GM23338 (cell line): ENCODE measurements around the gene TBCEL. TPM values are rescaled to one million over a fixed set of nuclear protein-coding genes. Genes with fewer than 3 reads are reported as not detected.
A peak's percentile ranks its signal among the peaks of the same experiment; 100 is the strongest.

ENCODE experiments used
- ATAC-seq: fragments of 200-7000 bp; cut with Tn5 transposase; 3 replicates; pipeline ENCODE4 v1.9.1; 2020
- DNase-seq: peaks from one replicate; pipeline ENCODE4 v3.0.0-alpha.2; 2015; ENCODE audit warnings: low spot score
- H2AFZ ChIP-seq: fragments of 200-600 bp; sonication (generic); 2 replicates; pipeline ENCODE4 v1.8.0; 2016; ENCODE audit warnings: antibody characterized with exemption, mild to moderate bottlenecking, moderate library complexity
- H3F3A ChIP-seq: fragments of 200-600 bp; sonication (generic); replicated peaks from 2 replicates; pipeline ENCODE4 v1.8.0; 2017; ENCODE audit warnings: antibody characterized with exemption, mixed run types, low read depth
- H3K27ac ChIP-seq: fragments of 200-600 bp; sonication (generic); 2 replicates; pipeline ENCODE4 v1.6.1; 2016; ENCODE audit warnings: low read depth
- H3K27me3 ChIP-seq: fragments of 200-600 bp; sonication (generic); 2 replicates; pipeline ENCODE4 v1.8.0; 2016; ENCODE audit warnings: mild to moderate bottlenecking, mixed run types, moderate library complexity; ENCODE audit not compliant: insufficient read depth
- H3K36me3 ChIP-seq: fragments of 200-600 bp; sonication (generic); 2 replicates; pipeline ENCODE4 v1.8.0; 2016; ENCODE audit warnings: mild to moderate bottlenecking; ENCODE audit not compliant: insufficient read depth
- H3K4me1 ChIP-seq: fragments of 200-600 bp; sonication (generic); 2 replicates; pipeline ENCODE4 v1.8.0; 2016; ENCODE audit warnings: mild to moderate bottlenecking, moderate library complexity; ENCODE audit not compliant: insufficient read depth
- H3K4me2 ChIP-seq: fragments of 200-600 bp; sonication (generic); 2 replicates; pipeline ENCODE4 v1.7.1; 2017; ENCODE audit warnings: mixed run types
- H3K4me3 ChIP-seq: fragments of 200-600 bp; sonication (generic); 2 replicates; pipeline ENCODE4 v1.6.1; 2016; ENCODE audit warnings: mixed run types
- H3K79me2 ChIP-seq: fragments of 200-600 bp; sonication (generic); replicated peaks from 2 replicates; pipeline ENCODE4 v1.8.0; 2017; ENCODE audit warnings: mild to moderate bottlenecking; ENCODE audit not compliant: insufficient read depth
- H3K9me2 ChIP-seq: fragments of 200-600 bp; sonication (generic); 2 replicates; pipeline ENCODE4 v1.8.0; 2017; ENCODE audit not compliant: insufficient read depth
- H4K20me1 ChIP-seq: fragments of 200-600 bp; sonication (generic); replicated peaks from 2 replicates; pipeline ENCODE4 v1.8.0; 2017; ENCODE audit warnings: mild to moderate bottlenecking; ENCODE audit not compliant: insufficient read depth
- H3K27ac Mint-ChIP-seq: 2 replicates; pipeline ENCODE4 v1.8.0; 2020; ENCODE audit warnings: inconsistent platforms, mild to moderate bottlenecking, moderate library complexity, mixed read lengths
- H3K27me3 Mint-ChIP-seq: 3 replicates; pipeline ENCODE4 v1.8.0; 2022; ENCODE audit warnings: low read depth, mild to moderate bottlenecking, moderate library complexity, mixed read lengths, inconsistent platforms; ENCODE audit not compliant: insufficient read depth, poor library complexity
- H3K36me3 Mint-ChIP-seq: 3 replicates; pipeline ENCODE4 v1.8.0; 2021; ENCODE audit warnings: low read depth, mild to moderate bottlenecking, inconsistent platforms, moderate library complexity, mixed read lengths
- H3K4me1 Mint-ChIP-seq: 3 replicates; pipeline ENCODE4 v1.8.0; 2020; ENCODE audit warnings: mild to moderate bottlenecking, inconsistent platforms, mixed read lengths
- H3K4me3 Mint-ChIP-seq: 3 replicates; pipeline ENCODE4 v1.8.0; 2021; ENCODE audit warnings: moderate library complexity, mild to moderate bottlenecking, inconsistent platforms, mixed read lengths
- H3K9me3 Mint-ChIP-seq: 3 replicates; pipeline ENCODE4 v1.8.0; 2020; ENCODE audit warnings: moderate library complexity, mild to moderate bottlenecking, inconsistent platforms, mixed read lengths
- EZH2 ChIP-seq: fragments of 200-600 bp; sonication (generic); IDR thresholded peaks from one replicate; pipeline ENCODE4 v1.8.0; 2017; ENCODE audit warnings: antibody characterized with exemption, mild to moderate bottlenecking, low read depth; ENCODE audit not compliant: unreplicated experiment
- EZH2phosphoT487 ChIP-seq: fragments of 200-600 bp; sonication (generic); IDR thresholded peaks from one replicate; pipeline ENCODE4 v1.8.1; 2018; ENCODE audit warnings: antibody characterized with exemption; ENCODE audit not compliant: unreplicated experiment
- JUNB ChIP-seq: IDR thresholded peaks from one replicate; pipeline ENCODE4 v1.6.1; 2016; ENCODE audit warnings: antibody characterized with exemption; ENCODE audit not compliant: unreplicated experiment
- POLR2AphosphoS5 ChIP-seq: IDR thresholded peaks from 2 replicates; pipeline ENCODE4 v1.6.1; 2016; ENCODE audit warnings: antibody characterized with exemption, low read depth
- STAT1 ChIP-seq: IDR thresholded peaks from one replicate; pipeline ENCODE4 v1.6.1; 2016; ENCODE audit warnings: antibody characterized with exemption; ENCODE audit not compliant: unreplicated experiment
- ZNF331 ChIP-seq: fragments of 250-450 bp; sonication (Bioruptor Pico); IDR thresholded peaks from 2 replicates; pipeline ENCODE4 v1.5.0; 2020; ENCODE audit warnings: low read depth, mild to moderate bottlenecking, moderate library complexity
- polyA plus RNA-seq: library from polyadenylated mRNA; unstranded; fragments of >200 nt; fragmentation: Nextera tagmentation; extraction: Ambion mirVana; gene quantifications from 2 replicates; pipeline ENCODE4 v1.2.1, GENCODE V29; 2016
- total RNA-seq: library from RNA; depleted of rRNA; stranded (reverse); fragments of >200 nt; shearing (Covaris generic); gene quantifications from 2 replicates; pipeline ENCODE4 v1.2.3, GENCODE V29; 2014
- TF ChIP-seq, protein P1 (sequence below), 2 experiments: fragments of 200-600 bp in 1 of 2; sonication (generic) in 1 of 2; conservative IDR thresholded peaks; 2 replicates each; pipeline versions ENCODE4 v1.5.1 to v1.6.1; 2016 to 2017; ENCODE audit warnings: antibody characterized with exemption in 2 of 2, low read depth in 2 of 2, mild to moderate bottlenecking in 2 of 2, moderate library complexity in 1 of 2
- TF ChIP-seq, protein P2 (sequence below): fragments of 250-450 bp; sonication (Bioruptor Pico); IDR thresholded peaks from 2 replicates; pipeline ENCODE4 v1.5.0; 2020; ENCODE audit warnings: mild to moderate bottlenecking, moderate library complexity

Gene TBCEL
- total and polyA plus RNA-seq, 2 experiments from 2014 or later: 5.4 to 16.2 TPM

DNA sequence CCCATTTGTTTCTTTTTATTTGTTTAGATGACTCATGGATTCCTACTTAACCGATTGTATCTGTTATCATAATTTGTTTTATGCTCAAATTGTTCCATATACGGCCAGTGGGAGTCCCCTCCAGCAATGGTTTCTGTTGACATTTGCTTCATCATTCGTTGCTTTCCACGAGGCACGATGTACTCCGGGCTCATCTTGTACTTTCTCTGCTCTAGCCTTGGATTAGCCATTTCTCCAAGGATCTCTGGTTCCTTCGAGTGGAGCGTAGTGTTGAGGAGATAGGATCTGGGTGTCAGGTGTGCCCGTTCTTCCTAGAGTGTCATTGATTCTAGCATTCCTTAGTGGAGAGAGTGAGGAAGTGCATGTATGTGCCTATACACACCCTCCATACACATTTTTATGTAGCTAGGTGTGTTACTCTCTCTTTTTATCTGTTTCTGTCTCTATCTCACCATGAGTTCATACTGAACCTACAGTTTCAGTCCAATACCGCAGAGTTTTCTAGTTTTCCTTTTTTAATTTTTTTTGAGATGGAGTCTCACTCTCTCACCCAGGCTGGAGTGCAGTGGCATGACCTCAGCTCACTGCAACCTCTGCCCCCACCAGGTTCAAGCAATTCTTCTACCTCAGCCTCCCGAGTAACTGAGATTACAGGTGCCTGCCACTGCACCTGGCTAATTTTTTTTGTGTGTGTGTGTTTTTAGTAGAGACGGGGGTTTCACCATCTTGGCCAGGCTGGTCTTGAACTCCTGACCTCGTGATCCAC, 108.5 kb downstream of the TBCEL start:
- H3K27me3 Mint-ChIP-seq: peaks cover 5% of the 10 kb centered on the region
- Histone ChIP-seq H3K4me1 (no peaks in the 10 kb centered on the region), H3K36me3 (no peaks in the 10 kb centered on the region), H3F3A (no peaks in the 10 kb centered on the region), H4K20me1 (no peaks in the 10 kb centered on the region), H3K9me2 (no peaks in the 10 kb centered on the region), H3K27ac (no peak overlapping the region), H3K4me3 (no peak overlapping the region), H3K27me3 (no peaks in the 10 kb centered on the region), H3K4me2 (no peak overlapping the region), H2AFZ (no peak overlapping the region), H3K79me2 (no peaks in the 10 kb centered on the region)
- H3K36me3 Mint-ChIP-seq: no peaks in the 10 kb centered on the region
- no peaks in the 10 kb centered on the region; the same call in 2 of the 3 replicates for H3K4me1 Mint-ChIP-seq
- peak; percentile 31; the same call in 2 of the 3 replicates for ATAC-seq
- no peak overlapping the region for H3K27ac Mint-ChIP-seq
- no peak for DNase-seq
- no peak overlapping the region for H3K4me3 Mint-ChIP-seq
- no peaks in the 10 kb centered on the region for H3K9me3 Mint-ChIP-seq
- TF ChIP-seq STAT1: no peak
- TF ChIP-seq, protein P1, sequence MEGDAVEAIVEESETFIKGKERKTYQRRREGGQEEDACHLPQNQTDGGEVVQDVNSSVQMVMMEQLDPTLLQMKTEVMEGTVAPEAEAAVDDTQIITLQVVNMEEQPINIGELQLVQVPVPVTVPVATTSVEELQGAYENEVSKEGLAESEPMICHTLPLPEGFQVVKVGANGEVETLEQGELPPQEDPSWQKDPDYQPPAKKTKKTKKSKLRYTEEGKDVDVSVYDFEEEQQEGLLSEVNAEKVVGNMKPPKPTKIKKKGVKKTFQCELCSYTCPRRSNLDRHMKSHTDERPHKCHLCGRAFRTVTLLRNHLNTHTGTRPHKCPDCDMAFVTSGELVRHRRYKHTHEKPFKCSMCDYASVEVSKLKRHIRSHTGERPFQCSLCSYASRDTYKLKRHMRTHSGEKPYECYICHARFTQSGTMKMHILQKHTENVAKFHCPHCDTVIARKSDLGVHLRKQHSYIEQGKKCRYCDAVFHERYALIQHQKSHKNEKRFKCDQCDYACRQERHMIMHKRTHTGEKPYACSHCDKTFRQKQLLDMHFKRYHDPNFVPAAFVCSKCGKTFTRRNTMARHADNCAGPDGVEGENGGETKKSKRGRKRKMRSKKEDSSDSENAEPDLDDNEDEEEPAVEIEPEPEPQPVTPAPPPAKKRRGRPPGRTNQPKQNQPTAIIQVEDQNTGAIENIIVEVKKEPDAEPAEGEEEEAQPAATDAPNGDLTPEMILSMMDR (conservative IDR thresholded peaks at IDR 0.05; ENCODE audit: low read depth in 2 of 2): peak in 1 of 2 experiments; percentile 22; a peak in 1 of 4 replicates

DNA sequence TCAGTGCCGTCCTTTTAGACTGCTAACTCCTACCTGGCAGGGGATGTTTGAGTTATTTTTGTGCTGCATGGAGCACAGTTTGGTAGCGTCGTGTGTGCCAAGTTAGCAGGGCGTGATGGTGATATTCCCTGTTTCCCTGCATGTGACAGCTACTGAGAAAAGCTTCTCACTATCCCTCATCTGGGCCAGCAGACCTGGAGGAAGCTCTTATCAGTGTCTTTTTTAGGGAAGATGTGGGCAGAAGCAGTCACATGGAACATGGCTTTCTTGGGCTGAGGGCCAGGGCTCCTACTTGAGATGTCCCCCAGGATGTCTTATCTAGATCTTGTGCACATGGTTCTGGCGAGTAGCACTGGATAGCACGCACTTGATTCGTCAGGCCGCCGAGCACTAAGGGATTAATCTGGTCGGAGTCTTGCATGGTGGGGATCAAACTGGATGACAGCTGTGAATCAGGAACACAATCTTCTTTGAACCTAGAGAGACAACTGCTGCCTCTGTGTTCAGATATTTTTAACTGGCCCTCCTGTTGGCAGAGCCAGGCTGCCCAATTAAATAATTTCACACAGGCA, 110.9 kb downstream of the TBCEL start:
- no peak overlapping the region for H2AFZ ChIP-seq
- H3K9me3 Mint-ChIP-seq: no peaks in the 10 kb centered on the region
- no peaks in the 10 kb centered on the region for H3K4me1 ChIP-seq
- DNase-seq (no peak), ATAC-seq (no peak)
- H3K4me1 Mint-ChIP-seq: no peaks in the 10 kb centered on the region; the same call in 2 of the 3 replicates
- no peaks in the 10 kb centered on the region for H3K36me3 ChIP-seq
- H3K27ac Mint-ChIP-seq: no peak overlapping the region
- H3K4me2 ChIP-seq: no peak overlapping the region
- no peak overlapping the region for H3K4me3 Mint-ChIP-seq
- H3K27me3 ChIP-seq: no peaks in the 10 kb centered on the region
- H3K27me3 Mint-ChIP-seq: peaks cover 4% of the 10 kb centered on the region
- H3F3A ChIP-seq: no peaks in the 10 kb centered on the region
- H3K79me2 ChIP-seq: no peaks in the 10 kb centered on the region
- H3K36me3 Mint-ChIP-seq: no peaks in the 10 kb centered on the region
- no peak overlapping the region for H3K27ac ChIP-seq
- H3K4me3 ChIP-seq: no peak overlapping the region
- H4K20me1 ChIP-seq: no peaks in the 10 kb centered on the region
- H3K9me2 ChIP-seq: no peaks in the 10 kb centered on the region
- TF ChIP-seq, protein P1 (conservative IDR thresholded peaks at IDR 0.05; ENCODE audit: low read depth in 2 of 2): no peak
- TF ChIP-seq ZNF331 (CRISPR knock-in tag) (no peak), JUNB (no peak), EZH2phosphoT487 (no peak), EZH2 (no peak), POLR2AphosphoS5 (no peak), STAT1 (no peak)
- TF ChIP-seq, protein P2, sequence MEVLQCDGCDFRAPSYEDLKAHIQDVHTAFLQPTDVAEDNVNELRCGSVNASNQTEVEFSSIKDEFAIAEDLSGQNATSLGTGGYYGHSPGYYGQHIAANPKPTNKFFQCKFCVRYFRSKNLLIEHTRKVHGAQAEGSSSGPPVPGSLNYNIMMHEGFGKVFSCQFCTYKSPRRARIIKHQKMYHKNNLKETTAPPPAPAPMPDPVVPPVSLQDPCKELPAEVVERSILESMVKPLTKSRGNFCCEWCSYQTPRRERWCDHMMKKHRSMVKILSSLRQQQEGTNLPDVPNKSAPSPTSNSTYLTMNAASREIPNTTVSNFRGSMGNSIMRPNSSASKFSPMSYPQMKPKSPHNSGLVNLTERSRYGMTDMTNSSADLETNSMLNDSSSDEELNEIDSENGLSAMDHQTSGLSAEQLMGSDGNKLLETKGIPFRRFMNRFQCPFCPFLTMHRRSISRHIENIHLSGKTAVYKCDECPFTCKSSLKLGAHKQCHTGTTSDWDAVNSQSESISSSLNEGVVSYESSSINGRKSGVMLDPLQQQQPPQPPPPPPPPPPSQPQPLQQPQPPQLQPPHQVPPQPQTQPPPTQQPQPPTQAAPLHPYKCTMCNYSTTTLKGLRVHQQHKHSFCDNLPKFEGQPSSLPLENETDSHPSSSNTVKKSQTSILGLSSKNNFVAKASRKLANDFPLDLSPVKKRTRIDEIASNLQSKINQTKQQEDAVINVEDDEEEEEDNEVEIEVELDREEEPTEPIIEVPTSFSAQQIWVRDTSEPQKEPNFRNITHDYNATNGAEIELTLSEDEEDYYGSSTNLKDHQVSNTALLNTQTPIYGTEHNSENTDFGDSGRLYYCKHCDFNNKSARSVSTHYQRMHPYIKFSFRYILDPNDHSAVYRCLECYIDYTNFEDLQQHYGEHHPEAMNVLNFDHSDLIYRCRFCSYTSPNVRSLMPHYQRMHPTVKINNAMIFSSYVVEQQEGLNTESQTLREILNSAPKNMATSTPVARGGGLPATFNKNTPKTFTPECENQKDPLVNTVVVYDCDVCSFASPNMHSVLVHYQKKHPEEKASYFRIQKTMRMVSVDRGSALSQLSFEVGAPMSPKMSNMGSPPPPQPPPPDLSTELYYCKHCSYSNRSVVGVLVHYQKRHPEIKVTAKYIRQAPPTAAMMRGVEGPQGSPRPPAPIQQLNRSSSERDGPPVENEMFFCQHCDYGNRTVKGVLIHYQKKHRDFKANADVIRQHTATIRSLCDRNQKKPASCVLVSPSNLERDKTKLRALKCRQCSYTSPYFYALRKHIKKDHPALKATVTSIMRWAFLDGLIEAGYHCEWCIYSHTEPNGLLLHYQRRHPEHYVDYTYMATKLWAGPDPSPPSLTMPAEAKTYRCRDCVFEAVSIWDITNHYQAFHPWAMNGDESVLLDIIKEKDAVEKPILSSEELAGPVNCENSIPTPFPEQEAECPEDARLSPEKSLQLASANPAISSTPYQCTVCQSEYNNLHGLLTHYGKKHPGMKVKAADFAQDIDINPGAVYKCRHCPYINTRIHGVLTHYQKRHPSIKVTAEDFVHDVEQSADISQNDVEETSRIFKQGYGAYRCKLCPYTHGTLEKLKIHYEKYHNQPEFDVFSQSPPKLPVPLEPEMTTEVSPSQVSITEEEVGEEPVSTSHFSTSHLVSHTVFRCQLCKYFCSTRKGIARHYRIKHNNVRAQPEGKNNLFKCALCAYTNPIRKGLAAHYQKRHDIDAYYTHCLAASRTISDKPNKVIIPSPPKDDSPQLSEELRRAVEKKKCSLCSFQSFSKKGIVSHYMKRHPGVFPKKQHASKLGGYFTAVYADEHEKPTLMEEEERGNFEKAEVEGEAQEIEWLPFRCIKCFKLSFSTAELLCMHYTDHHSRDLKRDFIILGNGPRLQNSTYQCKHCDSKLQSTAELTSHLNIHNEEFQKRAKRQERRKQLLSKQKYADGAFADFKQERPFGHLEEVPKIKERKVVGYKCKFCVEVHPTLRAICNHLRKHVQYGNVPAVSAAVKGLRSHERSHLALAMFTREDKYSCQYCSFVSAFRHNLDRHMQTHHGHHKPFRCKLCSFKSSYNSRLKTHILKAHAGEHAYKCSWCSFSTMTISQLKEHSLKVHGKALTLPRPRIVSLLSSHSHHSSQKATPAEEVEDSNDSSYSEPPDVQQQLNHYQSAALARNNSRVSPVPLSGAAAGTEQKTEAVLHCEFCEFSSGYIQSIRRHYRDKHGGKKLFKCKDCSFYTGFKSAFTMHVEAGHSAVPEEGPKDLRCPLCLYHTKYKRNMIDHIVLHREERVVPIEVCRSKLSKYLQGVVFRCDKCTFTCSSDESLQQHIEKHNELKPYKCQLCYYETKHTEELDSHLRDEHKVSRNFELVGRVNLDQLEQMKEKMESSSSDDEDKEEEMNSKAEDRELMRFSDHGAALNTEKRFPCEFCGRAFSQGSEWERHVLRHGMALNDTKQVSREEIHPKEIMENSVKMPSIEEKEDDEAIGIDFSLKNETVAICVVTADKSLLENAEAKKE (CRISPR knock-in tag): no peak
